HepG2 (cell line): Measurements from ENCODE around the gene TSPAN18. TPM values are rescaled to one million over a fixed set of nuclear protein-coding genes. Genes with fewer than 3 reads are reported as not detected.

Experiments
- ATAC-seq: fragments of 200-7000 bp; cut with Tn5 transposase; 3 replicates; pipeline ENCODE4 v1.9.1; 2020; ENCODE audit warnings: mild to moderate bottlenecking, moderate library complexity
- BruUV-seq: library from RNA; stranded (reverse); fragments of 400-500 nt; replicated peaks from 2 replicates; lab custom pipeline; 2021; lab: Mats Ljungman, UMichigan
- CTCF ChIA-PET: fragments of 300-600 bp; formaldehyde crosslinking; extraction: SDS; loops from one replicate; lab custom pipeline; 2021; ENCODE audit warnings: low total read pairs, inconsistent platforms, low intra/inter-chr PET ratio; lab: Yijun Ruan, JAX
- POLR2A ChIA-PET: fragments of 350-600 bp; sonication (Branson Sonifier 250); formaldehyde crosslinking; loops from one replicate; lab custom pipeline; 2020; ENCODE audit warnings: antibody characterized with exemption, inconsistent platforms; lab: Yijun Ruan, JAX
- DNase-seq: peaks from one replicate; pipeline ENCODE4 v3.0.0-alpha.2; 2015; ENCODE audit warnings: low spot score
- FAIRE-seq: peaks from 3 replicates; lab custom pipeline; 2011; peaks lifted over from hg19 to GRCh38; lab: Jason Lieb, UNC
- H2AFZ ChIP-seq: one replicate; pipeline ENCODE4 v1.6.1; 2011; ENCODE audit warnings: low read length, inconsistent platforms
- H3K27ac ChIP-seq: fragments of 300-600 bp; 3 replicates; pipeline ENCODE4 v1.8.0; 2011; ENCODE audit warnings: mixed run types, mild to moderate bottlenecking, mixed read lengths, low read length, inconsistent platforms; ENCODE audit not compliant: insufficient read depth; ENCODE audit errors: extremely low read length
- H3K27me3 ChIP-seq, 2 experiments: fragments of 200-600 bp in 1 of 2; 2 replicates in 1 of 2; 3 replicates in 1 of 2; pipeline versions ENCODE4 v1.6.0 to v1.8.0; 2011; ENCODE audit warnings: low read length in 2 of 2, mild to moderate bottlenecking in 2 of 2, moderate library complexity in 2 of 2, inconsistent platforms in 1 of 2; ENCODE audit not compliant: insufficient read depth in 2 of 2, control insufficient read depth in 1 of 2
- H3K36me3 ChIP-seq, 2 experiments: fragments of 200-600 bp in 1 of 2; replicated peaks in 1 of 2; 2 replicates in 1 of 2; 3 replicates in 1 of 2; pipeline versions ENCODE4 v1.5.1 to v1.8.0; 2011; ENCODE audit warnings: low read length in 2 of 2, inconsistent platforms in 1 of 2; ENCODE audit not compliant: insufficient read depth in 2 of 2, control insufficient read depth in 1 of 2
- H3K4me1 ChIP-seq: 2 replicates; pipeline ENCODE4 v1.5.1; 2012; ENCODE audit warnings: low read length, inconsistent platforms; ENCODE audit not compliant: insufficient read depth
- H3K4me2 ChIP-seq: 2 replicates; pipeline ENCODE4 v1.6.0; 2011; ENCODE audit warnings: low read depth, low read length, inconsistent platforms
- H3K4me3 ChIP-seq, 3 experiments: fragments of 200-600 bp in 1 of 3; sonication (generic), shearing (Covaris generic) in 1 of 3; replicated peaks in 1 of 3; 2 replicates each; pipeline ENCODE4 v1.5.1; 2011 to 2016; ENCODE audit warnings: low read length in 3 of 3, inconsistent platforms in 2 of 3, low read depth in 2 of 3, mild to moderate bottlenecking in 2 of 3, control low read depth in 1 of 3, mixed read lengths in 1 of 3; ENCODE audit not compliant: insufficient read depth in 1 of 3
- H3K79me2 ChIP-seq: one replicate; pipeline ENCODE4 v1.6.1; 2011; ENCODE audit warnings: low read length, inconsistent platforms; ENCODE audit not compliant: insufficient read depth
- H3K9ac ChIP-seq: 2 replicates; pipeline ENCODE4 v1.6.0; 2011; ENCODE audit warnings: mild to moderate bottlenecking, low read depth, low read length, inconsistent platforms; ENCODE audit not compliant: insufficient read depth
- H3K9me3 ChIP-seq: 2 replicates; pipeline ENCODE4 v1.5.1; 2012; ENCODE audit warnings: mild to moderate bottlenecking, low read length
- H4K20me1 ChIP-seq: 2 replicates; pipeline ENCODE4 v1.6.0; 2011; ENCODE audit warnings: inconsistent platforms, mild to moderate bottlenecking, low read length, moderate library complexity; ENCODE audit not compliant: insufficient read depth
- ARNT ChIP-seq: fragments of 450-650 bp; IDR thresholded peaks from 2 replicates; pipeline ENCODE4 v1.6.1; 2017
- HMG20B ChIP-seq: conservative IDR thresholded peaks from 2 replicates; pipeline ENCODE4 v1.6.1; 2016; ENCODE audit warnings: missing genetic modification reagents, missing compliant biosample characterization
- KAT2B ChIP-seq: fragments of 150-350 bp; IDR thresholded peaks from 2 replicates; pipeline ENCODE4 v1.6.1; 2014; ENCODE audit warnings: low read depth, low read length, borderline replicate concordance
- NFIB ChIP-seq: sonication (generic); formaldehyde crosslinking; IDR thresholded peaks from 2 replicates; pipeline ENCODE4 v1.9.0; 2021; ENCODE audit warnings: missing genetic modification reagents, mild to moderate bottlenecking, borderline replicate concordance
- NFRKB ChIP-seq: fragments of 450-650 bp; IDR thresholded peaks from 2 replicates; pipeline ENCODE4 v1.6.1; 2017
- ONECUT2 ChIP-seq: sonication (generic); formaldehyde crosslinking; IDR thresholded peaks from 2 replicates; pipeline ENCODE4 v1.4.0; 2020; ENCODE audit warnings: missing genetic modification reagents
- PLSCR1 ChIP-seq: sonication (generic); formaldehyde crosslinking; IDR thresholded peaks from 2 replicates; pipeline ENCODE4 v1.5.0; 2020; ENCODE audit warnings: missing genetic modification reagents, mild to moderate bottlenecking, borderline replicate concordance
- RBM39 ChIP-seq: fragments of 200-400 bp; formaldehyde crosslinking; IDR thresholded peaks from one replicate; pipeline ENCODE4 v1.6.1; 2018; ENCODE audit warnings: antibody characterized with exemption, mild to moderate bottlenecking, low read depth, low read length; ENCODE audit not compliant: poor library complexity, severe bottlenecking
- SOX13 ChIP-seq, 3 experiments: fragments of 450-650 bp in 1 of 3; sonication (generic) in 1 of 3; formaldehyde crosslinking in 1 of 3; IDR thresholded peaks in 2 of 3; conservative IDR thresholded peaks in 1 of 3; 2 replicates each; pipeline versions ENCODE4 v1.5.0 to v1.6.1; 2016 to 2020; ENCODE audit warnings: antibody characterized with exemption in 1 of 3, mild to moderate bottlenecking in 1 of 3, missing compliant biosample characterization in 1 of 3, missing genetic modification reagents in 1 of 3, moderate library complexity in 1 of 3
- SP2 ChIP-seq: sonication (generic); formaldehyde crosslinking; IDR thresholded peaks from 2 replicates; pipeline ENCODE4 v1.5.1; 2020; ENCODE audit warnings: mild to moderate bottlenecking, missing genetic modification reagents
- ZBTB33 ChIP-seq: sonication (generic); formaldehyde crosslinking; IDR thresholded peaks from 2 replicates; pipeline ENCODE4 v1.4.0; 2020; ENCODE audit warnings: missing genetic modification reagents
- ZBTB8A ChIP-seq: sonication (generic); formaldehyde crosslinking; IDR thresholded peaks from 2 replicates; pipeline ENCODE4 v1.4.0; 2020; ENCODE audit warnings: mild to moderate bottlenecking, low read depth, missing genetic modification reagents, borderline replicate concordance
- ZNF24 ChIP-seq: fragments of 450-650 bp; IDR thresholded peaks from 2 replicates; pipeline ENCODE4 v1.6.1; 2017; ENCODE audit warnings: antibody characterized with exemption, mild to moderate bottlenecking
- ZNF329 ChIP-seq: sonication (generic); formaldehyde crosslinking; IDR thresholded peaks from 2 replicates; pipeline ENCODE4 v1.9.0; 2021; ENCODE audit warnings: low read depth, mild to moderate bottlenecking, missing genetic modification reagents
- ZNF367 ChIP-seq: sonication (generic); formaldehyde crosslinking; IDR thresholded peaks from 2 replicates; pipeline ENCODE4 v1.4.0; 2020; ENCODE audit warnings: missing genetic modification reagents, borderline replicate concordance
- ZNF460 ChIP-seq: sonication (generic); formaldehyde crosslinking; IDR thresholded peaks from 2 replicates; pipeline ENCODE4 v1.5.1; 2020; ENCODE audit warnings: missing genetic modification reagents, mild to moderate bottlenecking, borderline replicate concordance
- WGBS: methylation state at CpG from one replicate; pipeline ENCODE4 v1.1.6; 2017; ENCODE audit warnings: low lambda C conversion rate; 5-methylcytosine and 5-hydroxymethylcytosine counted together
- in situ Hi-C: cut with HindIII; loops from 2 replicates; pipeline ENCODE4 v1.10.0; 2017; ENCODE audit warnings: low pct_unique_long_range_greater_than_20kb; ENCODE audit not compliant: extremely low pct_ligation_motif_present
- intact Hi-C: fragments of 100-400 bp; cut with micrococcal nuclease; formaldehyde crosslinking; loops from one replicate; pipeline ENCODE4 v1.10.0; 2022; ENCODE audit not compliant: unreplicated experiment
- polyA plus RNA-seq, 8 experiments: library from polyadenylated mRNA; depleted of rRNA in 3 of 8; stranded (reverse) in 7 of 8; unstranded in 1 of 8; fragments of >200 nt; fragmentation: Illumina TruSeq in 4 of 8; extraction: Trizol in 4 of 8; gene quantifications; 2 replicates each; pipeline versions ENCODE4 v1.2.1 to v1.2.3, GENCODE V29; 2011 to 2016; ENCODE audit warnings: low read depth in 4 of 8, missing spikeins in 1 of 8, mixed read lengths in 1 of 8; ENCODE audit not compliant: insufficient read depth in 1 of 8
- total RNA-seq, 5 experiments: library from RNA; depleted of rRNA; stranded (reverse); fragments of >200 nt; fragmentation: Illumina TruSeq; extraction: Trizol; gene quantifications; 2 replicates each; pipeline ENCODE4 v1.2.3, GENCODE V29; 2016; ENCODE audit warnings: low read depth in 1 of 5

TSPAN18 gene
- total and polyA plus RNA-seq, 2 of the 13 experiments (the other 11 are each of a cell fraction or from before 2014, with no cell fraction given) = not detected

- no peaks in the 10 kb centered on the region; a peak in 2 of 5 replicates for H3K27me3 ChIP-seq
- whole genome bisulfite sequencing = 82% methylated on average over 3 of the region's 3 CpGs
- no peak for FAIRE-seq
- peaks cover 20% of the 10 kb centered on the region for H3K4me1 ChIP-seq
- no peaks in the 10 kb centered on the region for H3K79me2 ChIP-seq
- CTCF ChIA-PET = no interaction called here
- H3K36me3 ChIP-seq = no peaks in the 10 kb centered on the region
- TF ChIP-seq ARNT (no peak), ZBTB8A (CRISPR knock-in tag) (no peak), RBM39 (no peak), ONECUT2 (CRISPR knock-in tag) (no peak), ZNF460 (no peak), PLSCR1 (no peak), ZNF367 (CRISPR knock-in tag) (no peak), NFRKB (no peak), KAT2B (no peak), ZNF24 (no peak), SOX13 (IDR thresholded peaks at IDR 0.05) (no peak), SOX13 (CRISPR knock-in tag; conservative IDR thresholded peaks at IDR 0.05 in 1 of 2, IDR thresholded peaks at IDR 0.05 in 1 of 2) (no peak), ZNF329 (CRISPR knock-in tag) (no peak), SP2 (CRISPR knock-in tag) (no peak), ZBTB33 (CRISPR knock-in tag) (no peak), HMG20B (no peak), NFIB (CRISPR knock-in tag) (no peak)
- TF ChIP-seq, all 625 proteins: peak for 0
- Histone ChIP-seq H3K27ac (no peak overlapping the region), H3K4me2 (no peak overlapping the region), H3K9me3 (no peaks in the 10 kb centered on the region), H3K9ac (no peak overlapping the region), H2AFZ (no peak overlapping the region), H3K4me3 (no peak overlapping the region), H4K20me1 (no peaks in the 10 kb centered on the region)
- intact Hi-C loops = no loop called here
- DNase-seq (no peak), ATAC-seq (no peak)
- no TSS peak for BruUV-seq
- POLR2A ChIA-PET = no interaction called here
- in situ Hi-C loops = no loop called here
Measured at GRCh38 chr11:44709966-44710365, 16.8 kb upstream of the TSPAN18 start.
